PC-9 (cell line): Measurements from ENCODE around the gene NAT9. TPM values are rescaled to one million over a fixed set of nuclear protein-coding genes. Genes with fewer than 3 reads are reported as not detected.
A peak's percentile ranks its signal among the peaks of the same experiment; 100 is the strongest.

ENCODE experiments used
- BruUV-seq: library from RNA; stranded (reverse); fragments of 400-500 nt; replicated peaks from 2 replicates; lab custom pipeline; 2021; lab: Mats Ljungman, UMichigan
- CTCF ChIA-PET: fragments of 300-600 bp; sonication (Branson Sonifier 250); formaldehyde crosslinking; loops from one replicate; lab custom pipeline; 2022; ENCODE audit warnings: antibody characterized with exemption; lab: Charles Lee
- POLR2A ChIA-PET: fragments of 300-600 bp; sonication (Branson Sonifier 250); formaldehyde crosslinking; loops from one replicate; lab custom pipeline; 2022; ENCODE audit warnings: antibody characterized with exemption; ENCODE audit not compliant: unreplicated experiment; lab: Charles Lee
- DNase-seq, 2 experiments: peaks; one replicate each; pipeline versions ENCODE4 v3.0.0 to v3.0.0-alpha.2; 2015 to 2022; ENCODE audit warnings: mixed read lengths in 1 of 2
- H2AFZ ChIP-seq: fragments of 200-600 bp; sonication (generic); 2 replicates; pipeline ENCODE4 v1.8.1; 2017; ENCODE audit warnings: antibody characterized with exemption
- H3F3A ChIP-seq: fragments of 200-600 bp; sonication (generic); 2 replicates; pipeline ENCODE4 v1.8.1; 2017; ENCODE audit warnings: antibody characterized with exemption, mild to moderate bottlenecking, low read depth; ENCODE audit not compliant: insufficient read depth
- H3K27ac ChIP-seq: fragments of 200-600 bp; sonication (generic); 2 replicates; pipeline ENCODE4 v1.6.1; 2016; ENCODE audit warnings: mixed run types
- H3K27me3 ChIP-seq: fragments of 200-600 bp; sonication (generic); 2 replicates; pipeline ENCODE4 v1.6.1; 2016; ENCODE audit warnings: low read depth, mixed run types; ENCODE audit not compliant: insufficient read depth
- H3K36me3 ChIP-seq: fragments of 200-600 bp; sonication (generic); 2 replicates; pipeline ENCODE4 v1.6.1; 2016; ENCODE audit warnings: low read depth, mixed run types
- H3K4me1 ChIP-seq: fragments of 200-600 bp; sonication (generic); replicated peaks from 2 replicates; pipeline ENCODE4 v1.6.1; 2016; ENCODE audit warnings: mixed run types; ENCODE audit not compliant: insufficient read depth
- H3K4me2 ChIP-seq: fragments of 200-600 bp; sonication (generic); 2 replicates; pipeline ENCODE4 v1.6.1; 2017; ENCODE audit warnings: mixed run types
- H3K4me3 ChIP-seq: fragments of 200-600 bp; sonication (generic); 2 replicates; pipeline ENCODE4 v1.6.1; 2016; ENCODE audit warnings: mixed run types
- H3K79me2 ChIP-seq: fragments of 200-600 bp; sonication (generic); 2 replicates; pipeline ENCODE4 v1.6.1; 2017; ENCODE audit warnings: low read depth, mixed run types
- H3K9me2 ChIP-seq: fragments of 200-600 bp; sonication (generic); 2 replicates; pipeline ENCODE4 v1.8.1; 2017; ENCODE audit warnings: mild to moderate bottlenecking; ENCODE audit not compliant: insufficient read depth
- H3K9me3 ChIP-seq: fragments of 200-600 bp; sonication (generic); 2 replicates; pipeline ENCODE4 v1.8.1; 2016; ENCODE audit warnings: low read depth; ENCODE audit not compliant: insufficient read depth
- H4K20me1 ChIP-seq: fragments of 200-600 bp; sonication (generic); 2 replicates; pipeline ENCODE4 v1.8.1; 2017; ENCODE audit not compliant: insufficient read depth
- CTCF ChIP-seq: fragments of 200-600 bp; sonication (generic); conservative IDR thresholded peaks from 2 replicates; pipeline ENCODE4 v1.6.1; 2017; ENCODE audit warnings: mixed run types, antibody characterized with exemption, mild to moderate bottlenecking, moderate library complexity
- EZH2 ChIP-seq: fragments of 200-600 bp; sonication (generic); IDR thresholded peaks from 2 replicates; pipeline ENCODE4 v1.8.0; 2017; ENCODE audit warnings: antibody characterized with exemption, low read depth
- intact Hi-C: fragments of 100-400 bp; cut with micrococcal nuclease; formaldehyde crosslinking; loops from one replicate; pipeline ENCODE4 v1.10.0; 2022; ENCODE audit not compliant: unreplicated experiment
- total RNA-seq: library from RNA; stranded (reverse); gene quantifications from 2 replicates; pipeline ENCODE4 v1.2.3, GENCODE V29; 2021

NAT9 gene
- total RNA-seq, 1 experiment from 2014 or later, result 31.5 TPM

DNA sequence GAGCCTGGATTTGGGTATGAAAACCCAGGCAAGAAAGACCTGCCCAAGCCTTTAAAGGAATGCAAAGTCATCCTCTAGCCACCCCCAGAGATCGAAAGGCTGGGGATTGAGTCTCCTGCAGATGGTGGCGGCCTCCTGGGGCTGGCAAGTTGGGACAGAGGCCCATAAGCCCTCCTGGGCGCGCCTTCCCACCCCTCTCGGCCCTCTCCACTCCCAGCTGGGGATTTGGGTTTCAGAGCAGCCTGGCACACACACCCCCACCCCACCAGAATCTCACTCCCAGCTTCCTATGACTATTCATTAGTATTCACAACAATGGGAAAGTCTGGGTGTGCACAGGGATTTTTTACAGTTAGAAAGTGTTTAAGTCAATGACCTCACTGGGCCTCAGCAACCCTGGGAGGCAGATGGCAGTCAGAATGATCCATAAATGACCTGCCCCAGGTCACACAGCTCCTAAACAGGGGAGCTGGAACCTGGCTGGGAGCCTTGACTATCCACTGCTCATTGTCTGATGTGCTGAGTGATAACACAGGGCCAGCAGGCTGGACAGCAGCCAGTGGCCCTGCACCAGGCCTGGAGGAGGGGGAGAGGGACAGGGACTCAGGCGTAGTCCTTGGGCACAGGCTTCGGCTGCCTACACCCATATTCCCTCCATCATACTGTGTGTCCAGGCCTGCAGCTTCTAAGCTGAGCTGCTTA is 15.6 kb downstream of the NAT9 start:
- H3K36me3 ChIP-seq, result no peaks in the 10 kb centered on the region
- TSS peak; percentile 27 for BruUV-seq
- H3K79me2 ChIP-seq, result peaks cover 29% of the 10 kb centered on the region
- peaks cover 9% of the 10 kb centered on the region for H4K20me1 ChIP-seq
- no peaks in the 10 kb centered on the region for H3K9me2 ChIP-seq
- H3K4me2 ChIP-seq, result peak overlapping the region; percentile 81
- H3K4me3 ChIP-seq, result peak overlapping the region; percentile 27; the same call in 1 of the 2 replicates
- peaks cover 5% of the 10 kb centered on the region; the same call in 1 of the 2 replicates for H3F3A ChIP-seq
- peak overlapping the region; percentile 66 for H3K27ac ChIP-seq
- TF ChIP-seq EZH2 (no peak), CTCF (no peak)
- DNase-seq, result peak in 1 of 2 experiments; percentile 60
- H3K27me3 ChIP-seq, result no peaks in the 10 kb centered on the region
- CTCF ChIA-PET, result interaction anchor here (0.6 to 1.8 kb wide), 5 partner anchors 10 to 606 kb away, joined by 3 to 6 read pairs (median 3); a partner anchor contains a TSS
- no peak overlapping the region for H2AFZ ChIP-seq
- peaks cover 50% of the 10 kb centered on the region for H3K4me1 ChIP-seq
- no peaks in the 10 kb centered on the region for H3K9me3 ChIP-seq
- intact Hi-C loops, result loop anchor here (1.0 kb wide), 1 partner anchor 9 kb away; no protein-coding TSS in a partner anchor
- POLR2A ChIA-PET, result interaction anchor here (1.7 kb wide), 1 partner anchor 11 kb away, joined by 7 read pairs; no protein-coding TSS in a partner anchor

GRCh38 chr17:74759941-74760340 is 16.2 kb downstream of the NAT9 start:
- Histone ChIP-seq H3K4me3 (peak overlapping the region; percentile 32; the same call in 1 of the 2 replicates), H3K27me3 (no peaks in the 10 kb centered on the region), H3K27ac (peak overlapping the region; percentile 66), H2AFZ (no peak overlapping the region), H3K36me3 (no peaks in the 10 kb centered on the region), H3K4me2 (peak overlapping the region; percentile 81), H4K20me1 (peaks cover 9% of the 10 kb centered on the region), H3K9me3 (no peaks in the 10 kb centered on the region), H3K79me2 (peaks cover 30% of the 10 kb centered on the region), H3F3A (peaks cover 4% of the 10 kb centered on the region; the same call in 1 of the 2 replicates), H3K4me1 (peaks cover 50% of the 10 kb centered on the region), H3K9me2 (no peaks in the 10 kb centered on the region)
- TF ChIP-seq CTCF (no peak; the same call in 1 of the 2 replicates), EZH2 (no peak)
- intact Hi-C loops, result loop anchor here (1.0 kb wide), 1 partner anchor 9 kb away; no protein-coding TSS in a partner anchor
- ChIA-PET POLR2A (interaction anchor here (0.6 to 1.7 kb wide), 3 partner anchors 10 to 12 kb away, joined by 7 read pairs; no protein-coding TSS in a partner anchor), CTCF (interaction anchor here (0.7 to 1.8 kb wide), 5 partner anchors 11 to 103 kb away, joined by 3 to 6 read pairs (median 3); a partner anchor contains a TSS)
- DNase-seq, result peak; percentile 84 to 85
- no TSS peak for BruUV-seq

DNA sequence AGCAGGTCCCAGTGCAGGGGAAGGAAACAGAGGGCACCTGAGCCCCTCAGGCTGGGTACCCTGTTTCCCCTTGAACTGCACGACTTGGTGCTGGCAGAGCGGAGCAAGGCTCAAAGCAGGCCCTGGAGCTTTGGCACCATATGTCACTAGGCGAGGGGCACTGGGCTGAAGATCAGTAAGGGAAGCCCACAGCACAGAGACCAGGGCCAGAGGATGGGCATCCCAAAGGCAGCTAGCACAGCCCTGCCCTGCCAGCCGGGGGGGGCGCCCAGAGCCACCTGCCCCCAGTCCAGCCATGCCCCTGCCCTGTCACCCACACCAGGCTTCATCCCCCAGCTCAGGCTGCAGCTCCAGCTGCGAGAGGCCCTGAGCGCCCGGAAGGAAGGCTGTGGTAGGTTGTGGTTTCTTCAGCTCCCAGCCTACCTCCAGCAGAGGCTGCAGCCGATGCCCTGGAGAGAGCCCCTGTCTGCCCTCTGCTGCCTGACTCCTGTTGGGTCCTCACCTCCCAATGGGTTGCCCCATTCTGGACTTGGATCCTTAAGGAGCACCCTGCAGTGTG is 16.8 kb downstream of the NAT9 start:
- DNase-seq, result peak in 1 of 2 experiments; percentile 31
- POLR2A ChIA-PET, result interaction anchor here (0.6 to 1.7 kb wide), 4 partner anchors 9 to 114 kb away, joined by 4 to 7 read pairs (median 7); no protein-coding TSS in a partner anchor

More for the DNA sequence above, 16.8 kb downstream of the NAT9 start:
- Histone ChIP-seq H4K20me1 (peaks cover 9% of the 10 kb centered on the region), H3K4me1 (peaks cover 50% of the 10 kb centered on the region), H3K79me2 (peaks cover 35% of the 10 kb centered on the region), H3K9me2 (no peaks in the 10 kb centered on the region), H3K4me2 (peak overlapping the region; percentile 81), H3F3A (peaks cover 4% of the 10 kb centered on the region; the same call in 1 of the 2 replicates), H3K27ac (peak overlapping the region; percentile 66), H3K4me3 (peak overlapping the region; percentile 32; the same call in 1 of the 2 replicates), H2AFZ (no peak overlapping the region), H3K9me3 (no peaks in the 10 kb centered on the region), H3K36me3 (no peaks in the 10 kb centered on the region), H3K27me3 (no peaks in the 10 kb centered on the region)
- TF ChIP-seq EZH2 (no peak), CTCF (no peak; the same call in 1 of the 2 replicates)
- BruUV-seq, result no TSS peak
- CTCF ChIA-PET, result interaction anchor here (0.8 to 1.8 kb wide), 3 partner anchors 14 to 102 kb away, joined by 3 to 6 read pairs (median 4); a partner anchor contains a TSS
- intact Hi-C loops, result no loop called here
